Activated B cell treated with CpG ODN at 0.5 μM for 24 hours (primary cell): Measurements from ENCODE around the gene MYO1E. TPM values are rescaled to one million over a fixed set of nuclear protein-coding genes. Genes with fewer than 3 reads are reported as not detected.

Experiments used
- ATAC-seq: fragments of 200-7000 bp; cut with Tn5 transposase; one replicate; pipeline ENCODE4 v1.10.0; 2021; ENCODE audit warnings: low read depth, mild to moderate bottlenecking, moderate library complexity
- CTCF ChIA-PET: fragments of 350-600 bp; sonication (Branson Sonifier 250); formaldehyde crosslinking; loops from one replicate; lab custom pipeline; 2021; ENCODE audit warnings: antibody characterized with exemption; lab: Charles Lee
- POLR2A ChIA-PET: fragments of 350-600 bp; sonication (Branson Sonifier 250); formaldehyde crosslinking; loops from one replicate; lab custom pipeline; 2021; ENCODE audit warnings: antibody characterized with exemption; lab: Charles Lee
- DNase-seq: peaks from one replicate; pipeline ENCODE4 v3.0.0; 2022
- H3K27ac Mint-ChIP-seq: one replicate; pipeline ENCODE4 v1.8.0; 2020; ENCODE audit warnings: mixed read lengths
- H3K27me3 Mint-ChIP-seq: one replicate; pipeline ENCODE4 v1.8.0; 2021; ENCODE audit warnings: mixed read lengths
- H3K36me3 Mint-ChIP-seq: one replicate; pipeline ENCODE4 v1.8.0; 2021; ENCODE audit warnings: low read depth, mixed read lengths
- H3K4me1 Mint-ChIP-seq: one replicate; pipeline ENCODE4 v1.8.0; 2021; ENCODE audit warnings: mixed read lengths
- H3K4me3 Mint-ChIP-seq: one replicate; pipeline ENCODE4 v1.8.0; 2020; ENCODE audit warnings: mild to moderate bottlenecking, mixed read lengths
- H3K9me3 Mint-ChIP-seq: one replicate; pipeline ENCODE4 v1.8.0; 2020; ENCODE audit warnings: mixed read lengths
- CTCF ChIP-seq: fragments of 200-600 bp; IDR thresholded peaks from one replicate; pipeline ENCODE4 v1.8.0; 2022; ENCODE audit warnings: antibody characterized with exemption, mild to moderate bottlenecking
- intact Hi-C: fragments of 100-400 bp; cut with micrococcal nuclease; formaldehyde crosslinking; loops from one replicate; pipeline ENCODE4 v1.15.1; 2024
- total RNA-seq: library from RNA; stranded (reverse); gene quantifications from 2 replicates; pipeline ENCODE4 v1.2.3, GENCODE V29; 2022

The MYO1E gene
- total RNA-seq, 1 donor from 2014 or later, result 186 TPM

GRCh38 chr15:59158701-59159034 lies 214.0 kb downstream of the MYO1E start:
- no peaks in the 10 kb centered on the region for H3K9me3 Mint-ChIP-seq
- ChIA-PET CTCF (interaction anchor here (1.4 kb wide), 1 partner anchor 335 kb away, joined by 3 read pairs; no protein-coding TSS in a partner anchor), POLR2A (no interaction called here)
- no peak for TF ChIP-seq CTCF
- intact Hi-C loops, result no loop called here
- ATAC-seq (no peak), DNase-seq (no peak)
- H3K4me1 Mint-ChIP-seq, result no peaks in the 10 kb centered on the region
- no peak overlapping the region for H3K4me3 Mint-ChIP-seq
- H3K36me3 Mint-ChIP-seq, result peaks cover 68% of the 10 kb centered on the region
- no peak overlapping the region for H3K27ac Mint-ChIP-seq
- H3K27me3 Mint-ChIP-seq, result no peaks in the 10 kb centered on the region

GRCh38 chr15:59157840-59158700 lies 214.6 kb downstream of the MYO1E start:
- no peaks in the 10 kb centered on the region for H3K27me3 Mint-ChIP-seq
- H3K4me1 Mint-ChIP-seq, result no peaks in the 10 kb centered on the region
- no peak overlapping the region for H3K4me3 Mint-ChIP-seq
- DNase-seq (no peak), ATAC-seq (no peak)
- peaks cover 72% of the 10 kb centered on the region for H3K36me3 Mint-ChIP-seq
- CTCF ChIA-PET, result interaction anchor here (1.4 kb wide), 2 partner anchors 16 to 335 kb away, joined by 3 to 4 read pairs; no protein-coding TSS in a partner anchor
- no peak for TF ChIP-seq CTCF
- POLR2A ChIA-PET, result interaction anchor here (0.5 kb wide), 1 partner anchor 142 kb away, joined by 3 read pairs; no protein-coding TSS in a partner anchor
- H3K9me3 Mint-ChIP-seq, result no peaks in the 10 kb centered on the region
- intact Hi-C loops, result no loop called here
- H3K27ac Mint-ChIP-seq, result no peak overlapping the region

GRCh38 chr15:59157396-59157795 lies 215.3 kb downstream of the MYO1E start:
- H3K4me3 Mint-ChIP-seq, result no peak overlapping the region
- H3K27ac Mint-ChIP-seq, result no peak overlapping the region
- POLR2A ChIA-PET, result no interaction called here
- ATAC-seq, result no peak
- DNase-seq, result no peak
- intact Hi-C loops, result no loop called here
- no peaks in the 10 kb centered on the region for H3K27me3 Mint-ChIP-seq
- H3K36me3 Mint-ChIP-seq, result peaks cover 73% of the 10 kb centered on the region
- H3K9me3 Mint-ChIP-seq, result no peaks in the 10 kb centered on the region
- CTCF ChIA-PET, result interaction anchor here (1.4 kb wide), 2 partner anchors 17 to 336 kb away, joined by 3 to 4 read pairs; no protein-coding TSS in a partner anchor
- TF ChIP-seq CTCF, result no peak
- H3K4me1 Mint-ChIP-seq, result no peaks in the 10 kb centered on the region

- ATAC-seq (no peak), DNase-seq (no peak)
- Mint-ChIP-seq H3K27me3 (no peaks in the 10 kb centered on the region), H3K4me3 (no peak overlapping the region), H3K27ac (no peak overlapping the region), H3K36me3 (peaks cover 80% of the 10 kb centered on the region), H3K9me3 (no peaks in the 10 kb centered on the region), H3K4me1 (no peaks in the 10 kb centered on the region)
- CTCF ChIA-PET, result no interaction called here
- intact Hi-C loops, result no loop called here
- no peak for TF ChIP-seq CTCF
- POLR2A ChIA-PET, result no interaction called here
These were observed 217.2 kb downstream of the MYO1E start for GRCh38 chr15:59155431-59155830.

GRCh38 chr15:59154243-59154642 lies 218.4 kb downstream of the MYO1E start:
- Mint-ChIP-seq H3K27me3 (no peaks in the 10 kb centered on the region), H3K27ac (no peak overlapping the region), H3K9me3 (no peaks in the 10 kb centered on the region), H3K36me3 (peaks cover 88% of the 10 kb centered on the region), H3K4me3 (no peak overlapping the region), H3K4me1 (no peaks in the 10 kb centered on the region)
- CTCF ChIA-PET, result no interaction called here
- intact Hi-C loops, result no loop called here
- no peak for ATAC-seq
- DNase-seq, result no peak
- POLR2A ChIA-PET, result no interaction called here
- TF ChIP-seq CTCF, result no peak
